ENCODE data around the gene RWDD1.

RWDD1 gene

GRCh38 chr6:116615937-116616736 lies 44.8 kb downstream of the RWDD1 start, which contains the start of gene RSPH4A:
TSS of gene RSPH4A (plus strand) at chr6:116616479. CDS start at chr6:116616624, 145 bp downstream.
- peak; percentile 71 for DNase-seq (ENCODE audit: low spot score)

GRCh38 chr6:116616737-116617053 lies 45.4 kb downstream of the RWDD1 start:
- DNase-seq (ENCODE audit: low spot score), result no peak

DNA sequence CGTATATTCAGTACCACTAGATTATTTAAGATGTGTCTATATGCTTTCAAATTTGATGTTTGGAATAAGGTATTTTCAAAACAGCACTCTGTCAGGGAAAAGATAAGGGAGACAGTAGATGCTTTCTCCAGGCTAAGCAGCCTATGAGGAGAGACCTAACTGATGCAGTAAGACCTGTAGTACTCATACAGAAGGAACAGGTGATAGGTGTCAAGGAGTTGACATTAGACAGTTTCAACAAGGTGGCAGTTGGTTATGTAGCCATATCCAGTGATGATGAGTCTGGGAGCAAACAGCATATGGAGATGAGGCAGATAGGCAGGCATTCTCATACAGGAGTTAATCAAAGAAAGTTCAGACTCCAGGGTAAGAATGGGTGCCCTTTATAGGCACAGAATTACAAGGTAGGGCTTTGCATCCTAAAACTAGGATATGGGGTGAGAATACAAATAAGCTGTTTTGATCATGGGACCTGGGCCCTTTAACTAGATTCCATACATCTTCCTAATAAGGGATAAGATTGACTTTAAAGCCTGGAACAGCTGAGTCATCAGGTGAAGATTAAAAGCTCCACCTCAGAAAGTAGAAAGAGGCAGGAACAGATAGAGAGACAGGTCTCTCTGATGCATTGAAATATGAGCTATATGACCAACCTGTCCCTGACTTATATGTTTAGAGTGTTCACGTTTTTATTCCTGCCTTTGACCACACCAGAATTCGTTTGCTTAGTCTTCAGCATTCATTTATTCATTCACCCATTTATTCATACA lies 52.9 kb downstream of the RWDD1 start:
- no peak for DNase-seq (ENCODE audit: low spot score)

DNA sequence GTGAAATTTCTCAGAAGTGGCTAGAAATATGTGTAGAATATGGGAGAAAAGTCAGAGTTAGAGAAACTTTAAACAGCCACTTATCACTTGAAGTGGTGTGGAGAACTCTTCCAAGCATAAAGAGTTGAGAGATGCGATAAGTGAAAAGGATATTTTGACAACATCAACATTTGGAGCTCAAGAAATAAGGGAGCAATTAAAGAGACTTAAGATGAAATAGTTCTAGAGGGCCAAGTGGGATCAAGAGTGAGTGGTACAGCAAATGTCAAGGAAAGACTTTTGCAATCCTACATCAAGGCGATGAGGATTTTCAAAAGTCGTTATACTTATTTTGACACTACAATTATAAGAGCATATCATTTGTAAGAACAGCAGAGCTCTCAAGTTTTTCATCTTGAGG lies 54.6 kb downstream of the RWDD1 start:
- DNase-seq (ENCODE audit: low spot score), result no peak

GRCh38 chr6:116629563-116629981 lies 58.3 kb downstream of the RWDD1 start:
- no peak for DNase-seq (ENCODE audit: low spot score)

DNA sequence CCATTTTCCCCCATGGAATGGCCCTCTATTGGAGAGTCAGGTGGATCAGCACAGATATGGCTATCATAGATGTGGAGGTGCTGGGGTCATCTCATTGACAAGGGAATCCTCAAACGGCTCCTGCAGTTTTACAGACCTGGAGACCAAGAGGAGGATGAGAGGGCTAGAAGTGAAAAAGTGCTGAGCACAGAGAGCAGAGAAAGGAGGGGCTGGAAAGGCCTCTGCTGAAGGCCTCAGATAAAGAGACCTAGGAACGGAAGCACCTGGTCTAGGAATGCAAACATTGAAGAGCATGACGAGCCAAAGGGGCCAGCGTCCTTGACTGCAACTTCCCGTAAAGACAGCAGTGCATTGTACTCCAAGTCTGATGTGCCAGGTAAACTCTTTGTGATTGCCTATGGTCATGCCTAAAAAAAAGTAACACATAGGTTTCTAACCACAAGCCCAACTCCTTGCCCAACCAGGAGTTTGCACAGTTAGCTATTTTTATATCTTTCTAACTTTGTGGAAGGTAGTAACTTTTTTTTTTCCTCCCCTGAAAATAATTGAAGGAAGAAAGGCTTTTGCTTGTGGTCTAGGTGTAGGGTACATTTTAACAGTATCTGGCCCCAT lies 60.2 kb downstream of the RWDD1 start:
- DNase-seq (ENCODE audit: low spot score), result no peak

GRCh38 chr6:116633685-116634084 lies 62.4 kb downstream of the RWDD1 start:
- no peak for DNase-seq (ENCODE audit: low spot score)

Data from CD4-positive, alpha-beta T cell treated with Interleukin-15 for 4 hours (primary cell).